ENCODE measurements around the gene TRHDE.

GRCh38 chr12:72540811-72541210 lies 268.6 kb downstream of the TRHDE start:
- TF ChIP-seq CTCF (IDR thresholded peaks at IDR 0.05; ENCODE audit: insufficient read depth, low read length, poor library complexity, severe bottlenecking) (no peak), EZH2phosphoT487 (conservative IDR thresholded peaks at IDR 0.05; ENCODE audit: low read length) (no peak)

Data from SU-DHL-6 (cell line).